Measurements from ENCODE around the gene SH3BGRL2.
A peak's percentile ranks its signal among the peaks of the same experiment; 100 is the strongest.
"Not testable (repeated sequence)": the region's sequence is repeated elsewhere in the genome, so short reads cannot be mapped to it uniquely, and the experiment has no call there.

SH3BGRL2 gene

GRCh38 chr6:79672631-79673111, 41.5 kb downstream of the SH3BGRL2 start:
- Histone ChIP-seq H3K27me3 (ENCODE audit: low read depth, low read length) (no peaks in the 10 kb centered on the region), H4K20me1 (ENCODE audit: insufficient read depth, low read length) (no peaks in the 10 kb centered on the region), H3K4me2 (ENCODE audit: low read length) (peak overlapping the region; percentile 30; the same call in 1 of the 2 replicates), H3K27ac (ENCODE audit: low read length) (no peak overlapping the region), H2AFZ (ENCODE audit: low read depth, low read length) (no peak overlapping the region; the same call in 1 of the 2 replicates), H3K9me3 (ENCODE audit: insufficient read depth, low read length) (no peaks in the 10 kb centered on the region), H3K4me3 (ENCODE audit: low read length) (no peak overlapping the region), H3K79me2 (ENCODE audit: low read length) (no peaks in the 10 kb centered on the region), H3K36me3 (replicated peaks; ENCODE audit: low read depth, low read length) (no peaks in the 10 kb centered on the region), H3K9ac (ENCODE audit: low read length) (no peak overlapping the region), H3K4me1 (ENCODE audit: low read length) (no peaks in the 10 kb centered on the region)
- peak; percentile 87 for TF ChIP-seq CTCF (IDR thresholded peaks at IDR 0.05; ENCODE audit: low read depth, low read length)
- TF ChIP-seq EZH2phosphoT487 (IDR thresholded peaks at IDR 0.05; ENCODE audit: low read depth): no peak

- Histone ChIP-seq H3K36me3 (replicated peaks; ENCODE audit: low read depth, low read length) (no peaks in the 10 kb centered on the region), H3K4me1 (ENCODE audit: low read length) (no peaks in the 10 kb centered on the region), H3K9ac (ENCODE audit: low read length) (no peak overlapping the region), H2AFZ (ENCODE audit: low read depth, low read length) (no peak overlapping the region), H3K79me2 (ENCODE audit: low read length) (no peaks in the 10 kb centered on the region), H3K4me2 (ENCODE audit: low read length) (no peak overlapping the region), H3K9me3 (ENCODE audit: insufficient read depth, low read length) (no peaks in the 10 kb centered on the region), H4K20me1 (ENCODE audit: insufficient read depth, low read length) (no peaks in the 10 kb centered on the region), H3K27me3 (ENCODE audit: low read depth, low read length) (no peaks in the 10 kb centered on the region), H3K4me3 (ENCODE audit: low read length) (no peak overlapping the region), H3K27ac (ENCODE audit: low read length) (no peak overlapping the region)
- TF ChIP-seq CTCF (IDR thresholded peaks at IDR 0.05; ENCODE audit: low read depth, low read length) (no peak), EZH2phosphoT487 (IDR thresholded peaks at IDR 0.05; ENCODE audit: low read depth) (no peak)
These were observed 42.8 kb downstream of the SH3BGRL2 start for GRCh38 chr6:79673947-79674346.

- H3K79me2 ChIP-seq (ENCODE audit: low read length): no peaks in the 10 kb centered on the region
- H2AFZ ChIP-seq (ENCODE audit: low read depth, low read length): no peak overlapping the region
- H3K9ac ChIP-seq (ENCODE audit: low read length): no peak overlapping the region
- no peaks in the 10 kb centered on the region for H3K27me3 ChIP-seq (ENCODE audit: low read depth, low read length)
- H3K36me3 ChIP-seq (replicated peaks; ENCODE audit: low read depth, low read length): no peaks in the 10 kb centered on the region
- H3K27ac ChIP-seq (ENCODE audit: low read length): no peak overlapping the region
- no peaks in the 10 kb centered on the region for H4K20me1 ChIP-seq (ENCODE audit: insufficient read depth, low read length)
- H3K4me1 ChIP-seq (ENCODE audit: low read length): no peaks in the 10 kb centered on the region
- TF ChIP-seq CTCF (IDR thresholded peaks at IDR 0.05; ENCODE audit: low read depth, low read length) (no peak), EZH2phosphoT487 (IDR thresholded peaks at IDR 0.05; ENCODE audit: low read depth) (no peak)
- no peak overlapping the region for H3K4me3 ChIP-seq (ENCODE audit: low read length)
- no peaks in the 10 kb centered on the region for H3K9me3 ChIP-seq (ENCODE audit: insufficient read depth, low read length)
- H3K4me2 ChIP-seq (ENCODE audit: low read length): no peak overlapping the region
These were observed 45.9 kb downstream of the SH3BGRL2 start for GRCh38 chr6:79676785-79677736.

GRCh38 chr6:79682682-79683081, 51.6 kb downstream of the SH3BGRL2 start:
- H3K4me2 ChIP-seq (ENCODE audit: low read length); H3K9ac ChIP-seq (ENCODE audit: low read length); H3K27ac ChIP-seq (ENCODE audit: low read length); H3K4me1 ChIP-seq (ENCODE audit: low read length); H3K79me2 ChIP-seq (ENCODE audit: low read length); H3K27me3 ChIP-seq (ENCODE audit: low read depth, low read length); H3K4me3 ChIP-seq (ENCODE audit: low read length); H2AFZ ChIP-seq (ENCODE audit: low read depth, low read length); H3K36me3 ChIP-seq (replicated peaks; ENCODE audit: low read depth, low read length); H4K20me1 ChIP-seq (ENCODE audit: insufficient read depth, low read length); H3K9me3 ChIP-seq (ENCODE audit: insufficient read depth, low read length): not testable (repeated sequence)

Measured in OCI-LY3 (cell line).